ENCODE measurements around the gene GRK5.

DNA sequence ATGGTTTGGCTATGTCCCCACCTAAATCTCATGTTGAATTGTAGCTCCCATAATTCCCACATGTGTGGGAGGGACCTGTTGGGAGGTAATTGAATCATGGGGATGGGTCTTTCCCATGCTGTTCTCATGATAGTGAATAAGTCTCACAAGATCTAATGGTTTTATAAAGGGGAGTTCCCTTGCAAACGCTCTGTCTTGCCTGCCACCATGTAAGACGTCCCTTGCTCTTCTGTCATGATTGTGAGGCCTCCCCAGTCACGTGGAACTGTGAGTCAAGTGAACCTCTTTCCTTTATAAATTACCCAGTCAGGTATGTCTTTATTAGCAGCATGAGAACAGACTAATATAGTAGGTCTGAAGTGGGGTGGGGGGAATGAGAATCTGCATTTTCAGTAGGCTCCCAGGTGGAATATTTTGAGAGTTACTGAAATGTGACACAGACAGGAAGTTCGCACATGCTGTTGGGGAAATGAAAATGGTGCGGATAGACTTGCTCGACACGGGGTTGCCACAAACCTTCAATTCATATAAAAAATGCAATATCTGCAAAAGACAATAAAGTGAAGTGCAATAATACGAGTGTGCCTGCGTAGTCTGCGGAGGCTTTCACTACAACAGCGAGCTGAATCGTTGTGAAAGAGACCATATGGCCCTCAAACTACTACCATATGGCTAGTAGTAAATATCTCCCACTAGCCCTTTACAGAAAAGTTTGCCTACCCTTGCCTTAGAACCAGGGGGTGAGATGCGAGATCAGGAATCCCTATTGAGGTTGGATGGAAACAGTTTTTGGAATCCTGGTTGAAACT is 166.1 kb downstream of the GRK5 start:
- TF ChIP-seq POLR2A (IDR thresholded peaks at IDR 0.05; ENCODE audit: low read length) (no peak), GATA1 (IDR thresholded peaks at IDR 0.05; ENCODE audit: low read depth, low read length) (no peak)

All from erythroblast (primary cell).